ENCODE results near the gene CDC23. TPM values are rescaled to one million over a fixed set of nuclear protein-coding genes. Genes with fewer than 3 reads are reported as not detected.
"Not testable (repeated sequence)": the region's sequence is repeated elsewhere in the genome, so short reads cannot be mapped to it uniquely, and the experiment has no call there.

CDC23 gene
- total and polyA plus RNA-seq, 2 of the 4 experiments (the other 2 are of a cell fraction): 21.1 to 28.0 TPM

DNA sequence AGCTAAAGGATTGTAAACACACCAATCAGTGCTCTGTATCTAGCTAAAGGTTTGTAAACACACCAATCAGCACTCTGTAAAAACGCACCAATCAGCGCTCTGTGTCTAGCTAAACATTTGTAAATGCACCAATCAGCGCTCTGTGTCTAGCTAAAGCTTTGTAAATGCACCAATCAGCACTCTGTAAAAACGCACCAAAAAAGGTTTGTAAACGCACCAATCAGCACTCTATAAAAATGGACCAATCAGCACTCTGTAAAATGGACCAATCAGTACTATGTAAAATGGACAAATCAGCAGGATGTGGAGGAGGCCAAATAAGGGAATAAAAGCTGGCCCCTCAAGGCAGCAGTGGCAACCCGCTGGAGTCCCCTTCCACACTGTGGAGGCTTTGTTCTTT is 69.5 kb downstream of the CDC23 start:
- H3K23ac ChIP-seq (ENCODE audit: low read depth, low read length); H3K4me3 ChIP-seq (ENCODE audit: insufficient read depth, low read depth, low read length); dilution Hi-C loops (cut with HindIII; ENCODE audit: low sequenced_read_pairs, unreplicated experiment); H3K9me1 ChIP-seq (ENCODE audit: insufficient read depth, low read length); H4K91ac ChIP-seq (ENCODE audit: insufficient read depth, low read depth, low read length); H3K4me2 ChIP-seq (ENCODE audit: low read depth, low read length); BruUV-seq (replicated peaks); H3K79me1 ChIP-seq (ENCODE audit: low read depth in 1 of 2, low read length in 2 of 2); H3K56ac ChIP-seq (ENCODE audit: extremely low read depth, insufficient read depth, low read length); H3K36me3 ChIP-seq (ENCODE audit: control insufficient read depth, insufficient read depth, low read length); H4K20me1 ChIP-seq (ENCODE audit: insufficient read depth, low read length); H3K14ac ChIP-seq (replicated peaks; ENCODE audit: low read depth, low read length); DNase-seq; H3K18ac ChIP-seq (ENCODE audit: low read depth, low read length); H3K4ac ChIP-seq (ENCODE audit: low read depth, low read length); H3K4me1 ChIP-seq (ENCODE audit: control insufficient read depth, insufficient read depth, low read length); H3K27me3 ChIP-seq (ENCODE audit: control insufficient read depth, insufficient read depth, low read length); H3K27ac ChIP-seq (ENCODE audit: insufficient read depth, low read length); POLR2A ChIA-PET (ENCODE audit: unreplicated experiment); H4K5ac ChIP-seq (ENCODE audit: low read depth, low read length); CTCF ChIA-PET; H2AFZ ChIP-seq (replicated peaks; ENCODE audit: low read length, poor library complexity); H3K9me3 ChIP-seq (ENCODE audit: control insufficient read depth, insufficient read depth, low read length); ATAC-seq (ENCODE audit: low read depth); H2AK9ac ChIP-seq (replicated peaks; ENCODE audit: low read depth, low read length, poor library complexity); H2BK15ac ChIP-seq (ENCODE audit: low read depth, low read length); H2BK120ac ChIP-seq (ENCODE audit: low read depth, low read length); H2BK20ac ChIP-seq (ENCODE audit: low read depth, low read length); H3K9ac ChIP-seq (ENCODE audit: low read depth, low read length); H2AK5ac ChIP-seq (ENCODE audit: low read depth, low read length); H4K8ac ChIP-seq (ENCODE audit: low read depth in 2 of 2, low read length in 2 of 2); intact Hi-C loops (cut with micrococcal nuclease); H2BK5ac ChIP-seq (ENCODE audit: low read depth, low read length, poor library complexity, severe bottlenecking): not testable (repeated sequence)
- 67% methylated on average over 1 of the region's 6 CpGs; no CpG with 5 or more reads in 1 of the 2 experiments for WGBS, 2 experiments (ENCODE audit: extremely low coverage in 2 of 2, insufficient read length in 1 of 2)
- in situ Hi-C loops (cut with MboI; ENCODE audit: low sequenced_read_pairs): loop anchor here (25.0 kb wide), 2 partner anchors 106 to 506 kb away; partner anchors contain the start of gene FAM13B
